Sigmoid colon (tissue), 7 donors: Measurements from ENCODE around the gene PGM5. TPM values are rescaled to one million over a fixed set of nuclear protein-coding genes. Genes with fewer than 3 reads are reported as not detected.

Experiments used
- DNase-seq: peaks from one replicate; pipeline ENCODE4 v3.0.0-alpha.2; 2019
- H3K27ac ChIP-seq, 4 donors: fragments of 200-600 bp; sonication (generic); one replicate each; pipeline ENCODE4 v1.5.1; 2016 to 2019; ENCODE audit warnings: mild to moderate bottlenecking in 1 of 4
- H3K27me3 ChIP-seq, 3 donors: fragments of 200-600 bp; sonication (generic); one replicate each; pipeline ENCODE4 v1.5.1; 2019; ENCODE audit warnings: mild to moderate bottlenecking in 1 of 3
- H3K36me3 ChIP-seq, 4 donors: fragments of 200-600 bp; sonication (generic); one replicate each; pipeline ENCODE4 v1.5.1; 2016 to 2019
- H3K4me1 ChIP-seq, 4 donors: fragments of 200-600 bp; sonication (generic); one replicate each; pipeline ENCODE4 v1.5.1; 2017 to 2019
- H3K4me3 ChIP-seq, 4 donors: fragments of 200-600 bp; sonication (generic); one replicate each; pipeline ENCODE4 v1.5.1; 2017 to 2019; ENCODE audit warnings: mild to moderate bottlenecking in 2 of 4, moderate library complexity in 1 of 4
- H3K9me3 ChIP-seq, 4 donors: fragments of 200-600 bp in 3 of 4; sonication (generic) in 3 of 4; one replicate each; pipeline versions ENCODE4 v1.5.1 to v1.6.1; 2013 to 2019
- CTCF ChIP-seq, 4 experiments: fragments of 450-650 bp in 3 of 4; fragments of 200-600 bp in 1 of 4; IDR thresholded peaks; one replicate each; pipeline ENCODE4 v1.5.1; 2016 to 2019; ENCODE audit warnings: antibody characterized with exemption in 4 of 4, mild to moderate bottlenecking in 3 of 4, moderate library complexity in 2 of 4
- EP300 ChIP-seq, 4 donors: sonication (generic); formaldehyde crosslinking; IDR thresholded peaks; one replicate each; pipeline ENCODE4 v1.6.1; 2017; ENCODE audit warnings: antibody characterized with exemption in 4 of 4
- POLR2A ChIP-seq, 2 donors: fragments of 450-650 bp; IDR thresholded peaks; one replicate each; pipeline ENCODE4 v1.6.1; 2016; ENCODE audit warnings: antibody characterized with exemption in 2 of 2, mild to moderate bottlenecking in 2 of 2, moderate library complexity in 2 of 2
- POLR2AphosphoS5 ChIP-seq, 4 donors: sonication (generic); formaldehyde crosslinking; IDR thresholded peaks; one replicate each; pipeline ENCODE4 v1.6.1; 2017; ENCODE audit warnings: antibody characterized with exemption in 4 of 4
- WGBS, 2 donors: extraction: QIAGEN DNeasy Blood & Tissue Kit; methylation state at CpG; one replicate each; pipeline ENCODE4 v1.1.7; 2013; 5-methylcytosine and 5-hydroxymethylcytosine counted together
- intact Hi-C: fragments of 100-400 bp; cut with DNase I; formaldehyde crosslinking; loops from one replicate; pipeline ENCODE4 v1.15.1; 2023
- polyA plus RNA-seq, 3 donors: library from polyadenylated mRNA; stranded (reverse); fragments of 200-250 nt; gene quantifications; one replicate each; pipeline ENCODE4 v1.2.3, GENCODE V29; 2013
- total RNA-seq, 4 donors: library from RNA; depleted of rRNA; stranded (reverse); fragments of >200 nt; gene quantifications; one replicate each; pipeline ENCODE4 v1.1.0, GENCODE V29; 2016
- donor health status: healthy with polysubstance abuse.
- donor health status: Bipolar disorder and iron deficiency.
- donor health status: healthy.

The PGM5 gene
- total and polyA plus RNA-seq, 7 donors = 3.9 to 670 (median 547) TPM

DNA sequence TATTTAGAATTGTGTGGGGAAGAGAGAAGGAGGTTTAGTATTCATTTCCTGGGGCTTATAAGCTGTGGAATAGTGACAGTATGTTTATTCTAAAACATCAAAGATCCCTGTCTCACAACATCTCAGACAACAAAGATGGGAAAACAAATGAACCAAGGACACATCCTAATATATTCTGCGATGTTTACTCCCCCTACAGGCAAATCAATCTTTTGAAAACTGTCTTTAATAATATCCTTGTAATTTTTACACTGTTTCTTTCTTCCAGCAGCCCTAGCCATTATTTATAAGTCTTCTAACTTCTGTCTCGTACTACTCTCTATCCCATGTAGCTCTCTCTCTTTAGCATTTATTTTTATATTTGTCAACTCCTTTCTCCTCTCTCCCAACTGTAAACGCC lies 217.7 kb downstream of the PGM5 start:
- H3K27ac ChIP-seq = no peak overlapping the region
- H3K4me1 ChIP-seq = no peaks in the 10 kb centered on the region
- H3K27me3 ChIP-seq = no peaks in the 10 kb centered on the region
- no peaks in the 10 kb centered on the region for H3K9me3 ChIP-seq
- no peak for DNase-seq
- TF ChIP-seq EP300 (IDR thresholded peaks at IDR 0.05) = no peak
- peak in 1 of 4 experiments; percentile 22 for TF ChIP-seq CTCF (IDR thresholded peaks at IDR 0.05)
- TF ChIP-seq POLR2A (IDR thresholded peaks at IDR 0.05) = no peak
- TF ChIP-seq POLR2AphosphoS5 (IDR thresholded peaks at IDR 0.05) = no peak
- H3K4me3 ChIP-seq = no peak overlapping the region
- 66 to 75% methylated on average over 3 of the region's 3 CpGs for WGBS, 2 donors
- intact Hi-C loops = no loop called here
- H3K36me3 ChIP-seq = no peaks in the 10 kb centered on the region

- Histone ChIP-seq H3K27me3 (no peaks in the 10 kb centered on the region), H3K36me3 (no peaks in the 10 kb centered on the region), H3K27ac (no peak overlapping the region), H3K4me3 (no peak overlapping the region), H3K4me1 (no peaks in the 10 kb centered on the region), H3K9me3 (no peaks in the 10 kb centered on the region)
- WGBS, 2 donors = 32 to 63% methylated on average over 5 of the region's 5 CpGs
- no peak for DNase-seq
- intact Hi-C loops = no loop called here
- TF ChIP-seq CTCF (IDR thresholded peaks at IDR 0.05) (no peak), POLR2AphosphoS5 (IDR thresholded peaks at IDR 0.05) (no peak), POLR2A (IDR thresholded peaks at IDR 0.05) (no peak)
Measured at GRCh38 chr9:68575817-68576216, 219.4 kb downstream of the PGM5 start.

- Histone ChIP-seq H3K27ac (no peak overlapping the region), H3K4me1 (no peaks in the 10 kb centered on the region), H3K36me3 (no peaks in the 10 kb centered on the region), H3K4me3 (no peak overlapping the region), H3K9me3 (no peaks in the 10 kb centered on the region), H3K27me3 (no peaks in the 10 kb centered on the region)
- intact Hi-C loops = no loop called here
- DNase-seq = no peak
- 68 to 82% methylated on average over 7 of the region's 7 CpGs for WGBS, 2 donors
- TF ChIP-seq POLR2AphosphoS5 (IDR thresholded peaks at IDR 0.05) (no peak), CTCF (IDR thresholded peaks at IDR 0.05) (no peak), POLR2A (IDR thresholded peaks at IDR 0.05) (no peak), EP300 (IDR thresholded peaks at IDR 0.05) (no peak)
Measured at GRCh38 chr9:68577774-68578591, 221.6 kb downstream of the PGM5 start.

Other genes with a start within 250 kb of the PGM5 start
- gene ZNG1C, start 114.6 kb upstream of the PGM5 start, total RNA-seq = 10 to 100 TPM; 14.3 to 21.6 (median 17.3) TPM
- 10 to 100 TPM in 2 of 3 donors, 1 to 10 TPM in 1; 8.4 to 18.1 (median 11.6) TPM for gene ZNG1C, start 114.6 kb upstream of the PGM5 start, polyA plus RNA-seq
- not detected for gene FOXD4L3, start 53.7 kb upstream of the PGM5 start, total RNA-seq
- gene FOXD4L3, start 53.7 kb upstream of the PGM5 start, polyA plus RNA-seq = under 1 TPM in 2 of 3 donors, not detected in 1; 0.03 to 0.60 TPM
- not detected for gene TMEM252, start 184.3 kb downstream of the PGM5 start, total RNA-seq
- not detected for gene TMEM252, start 184.3 kb downstream of the PGM5 start, polyA plus RNA-seq